Measurements from ENCODE around the gene BRD9.
"Not testable (repeated sequence)": the region's sequence is repeated elsewhere in the genome, so short reads cannot be mapped to it uniquely, and the experiment has no call there.

BRD9 gene

GRCh38 chr5:854966-855743, 37.4 kb downstream of the BRD9 start:
- DNase-seq (ENCODE audit: extremely low read depth, insufficient read length): no peak
- no peak for TF ChIP-seq CTCF (IDR thresholded peaks at IDR 0.05; ENCODE audit: insufficient read depth, low read length, poor library complexity, severe bottlenecking)
- Histone ChIP-seq H3K4me3 (replicated peaks; ENCODE audit: low read depth, low read length) (no peak overlapping the region), H3K27me3 (replicated peaks; ENCODE audit: control insufficient read depth, insufficient read depth, low read length) (no peaks in the 10 kb centered on the region), H3K36me3 (ENCODE audit: control insufficient read depth, insufficient read depth, low read length) (peaks cover 1% of the 10 kb centered on the region; the same call in 1 of the 2 replicates)

GRCh38 chr5:854217-854616, 38.4 kb downstream of the BRD9 start:
- H3K36me3 ChIP-seq (ENCODE audit: control insufficient read depth, insufficient read depth, low read length): no peaks in the 10 kb centered on the region
- TF ChIP-seq CTCF (IDR thresholded peaks at IDR 0.05; ENCODE audit: insufficient read depth, low read length, poor library complexity, severe bottlenecking): no peak
- H3K4me3 ChIP-seq (replicated peaks; ENCODE audit: low read depth, low read length): no peak overlapping the region
- DNase-seq (ENCODE audit: extremely low read depth, insufficient read length): no peak
- no peaks in the 10 kb centered on the region for H3K27me3 ChIP-seq (replicated peaks; ENCODE audit: control insufficient read depth, insufficient read depth, low read length)

GRCh38 chr5:853416-854090, 39.0 kb downstream of the BRD9 start:
- not testable (repeated sequence) for DNase-seq (ENCODE audit: extremely low read depth, insufficient read length)

GRCh38 chr5:852431-853401, 39.9 kb downstream of the BRD9 start:
- no peak overlapping the region for H3K4me3 ChIP-seq (replicated peaks; ENCODE audit: low read depth, low read length)
- no peak for TF ChIP-seq CTCF (IDR thresholded peaks at IDR 0.05; ENCODE audit: insufficient read depth, low read length, poor library complexity, severe bottlenecking)
- no peaks in the 10 kb centered on the region for H3K36me3 ChIP-seq (ENCODE audit: control insufficient read depth, insufficient read depth, low read length)
- DNase-seq (ENCODE audit: extremely low read depth, insufficient read length): no peak
- H3K27me3 ChIP-seq (replicated peaks; ENCODE audit: control insufficient read depth, insufficient read depth, low read length): no peaks in the 10 kb centered on the region

More at GRCh38 chr5:853416-854090, 39.0 kb downstream of the BRD9 start:
- H3K27me3 ChIP-seq (replicated peaks; ENCODE audit: control insufficient read depth, insufficient read depth, low read length); H3K4me3 ChIP-seq (replicated peaks; ENCODE audit: low read depth, low read length); H3K36me3 ChIP-seq (ENCODE audit: control insufficient read depth, insufficient read depth, low read length): not testable (repeated sequence)

GRCh38 chr5:852018-852417, 40.6 kb downstream of the BRD9 start:
- TF ChIP-seq CTCF (IDR thresholded peaks at IDR 0.05; ENCODE audit: insufficient read depth, low read length, poor library complexity, severe bottlenecking): no peak
- H3K4me3 ChIP-seq (replicated peaks; ENCODE audit: low read depth, low read length): no peak overlapping the region

More at GRCh38 chr5:852018-852417, 40.6 kb downstream of the BRD9 start:
- H3K27me3 ChIP-seq (replicated peaks; ENCODE audit: control insufficient read depth, insufficient read depth, low read length): no peaks in the 10 kb centered on the region
- no peak for DNase-seq (ENCODE audit: extremely low read depth, insufficient read length)
- H3K36me3 ChIP-seq (ENCODE audit: control insufficient read depth, insufficient read depth, low read length): no peaks in the 10 kb centered on the region

Data from GM06990 (cell line).